ENCODE results near the gene PAX7. TPM values are rescaled to one million over a fixed set of nuclear protein-coding genes. Genes with fewer than 3 reads are reported as not detected.
"Not testable (repeated sequence)": the region's sequence is repeated elsewhere in the genome, so short reads cannot be mapped to it uniquely, and the experiment has no call there.

PAX7 gene
- total RNA-seq, 1 experiment from 2014 or later = not detected

- Histone ChIP-seq H3K36me3 (no peaks in the 10 kb centered on the region), H3K4me3 (no peak overlapping the region), H3K27me3 (replicated peaks) (no peaks in the 10 kb centered on the region; the same call in 1 of the 2 replicates), H3K9me3 (replicated peaks) (no peaks in the 10 kb centered on the region), H3K27ac (no peak overlapping the region), H3K4me1 (replicated peaks) (no peaks in the 10 kb centered on the region)
- no peak for DNase-seq (ENCODE audit: low read depth in 1 of 2, low spot score in 2 of 2)
Observed at GRCh38 chr1:18750600-18750999, 120.0 kb downstream of the PAX7 start.

- H3K27me3 ChIP-seq (replicated peaks) = no peaks in the 10 kb centered on the region; the same call in 1 of the 2 replicates
- H3K4me1 ChIP-seq (replicated peaks) = no peaks in the 10 kb centered on the region
- no peak overlapping the region for H3K27ac ChIP-seq
- no peak overlapping the region for H3K4me3 ChIP-seq
- no peak for DNase-seq (ENCODE audit: low read depth in 1 of 2, low spot score in 2 of 2)
- no peaks in the 10 kb centered on the region for H3K36me3 ChIP-seq
- no peaks in the 10 kb centered on the region for H3K9me3 ChIP-seq (replicated peaks)
Observed at GRCh38 chr1:18751425-18751824, 120.8 kb downstream of the PAX7 start.

DNA sequence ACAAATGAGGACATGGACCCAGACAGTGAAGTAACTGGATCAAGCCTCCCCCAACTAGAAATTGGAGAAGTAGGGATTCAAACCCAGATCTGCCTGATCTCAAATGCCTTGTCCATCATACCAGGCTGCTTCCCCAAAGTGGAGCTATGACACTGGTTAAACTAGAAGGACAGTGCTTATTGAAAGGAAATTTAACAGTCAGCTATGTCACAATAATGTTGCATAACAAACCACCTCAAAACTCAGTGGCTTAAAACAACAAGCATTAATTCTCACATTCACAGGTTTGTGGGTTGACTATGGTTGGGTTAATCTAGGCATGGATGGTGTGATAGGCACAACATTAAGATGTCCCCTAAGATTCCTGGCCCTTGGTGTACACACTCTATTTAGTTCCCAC is 121.8 kb downstream of the PAX7 start:
- Histone ChIP-seq H3K27ac (no peak overlapping the region), H3K9me3 (replicated peaks) (no peaks in the 10 kb centered on the region), H3K4me3 (no peak overlapping the region), H3K36me3 (no peaks in the 10 kb centered on the region), H3K27me3 (replicated peaks) (no peaks in the 10 kb centered on the region; the same call in 1 of the 2 replicates), H3K4me1 (replicated peaks) (no peaks in the 10 kb centered on the region)
- DNase-seq (ENCODE audit: low read depth in 1 of 2, low spot score in 2 of 2) = no peak

DNA sequence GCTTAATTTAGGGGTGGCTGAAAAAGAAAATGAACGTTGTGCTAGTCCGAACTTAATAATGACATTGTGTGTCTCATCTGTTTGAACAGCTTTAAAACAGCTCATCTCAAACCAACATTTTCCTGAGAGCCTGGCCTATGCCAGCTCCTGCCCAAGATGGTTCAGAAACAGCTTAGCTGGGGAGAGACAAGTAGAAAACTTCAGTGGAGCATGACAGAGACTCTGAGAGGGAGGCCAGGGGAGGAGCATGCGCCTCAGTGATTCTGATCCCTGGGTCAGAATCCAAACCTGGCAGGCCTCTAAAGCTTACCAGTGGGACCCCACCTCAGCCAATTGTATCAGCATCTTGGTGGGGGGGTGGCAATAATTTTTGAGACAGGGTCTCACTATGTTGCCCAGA is 129.5 kb downstream of the PAX7 start:
- no peaks in the 10 kb centered on the region for H3K36me3 ChIP-seq
- H3K4me1 ChIP-seq (replicated peaks) = no peaks in the 10 kb centered on the region
- peaks cover 26% of the 10 kb centered on the region; the same call in 1 of the 2 replicates for H3K27me3 ChIP-seq (replicated peaks)
- H3K4me3 ChIP-seq = no peak overlapping the region
- H3K9me3 ChIP-seq (replicated peaks) = no peaks in the 10 kb centered on the region
- no peak overlapping the region for H3K27ac ChIP-seq
- no peak for DNase-seq (ENCODE audit: low read depth in 1 of 2, low spot score in 2 of 2)

GRCh38 chr1:18761948-18762840 is 131.5 kb downstream of the PAX7 start:
- H3K36me3 ChIP-seq = no peaks in the 10 kb centered on the region
- DNase-seq (ENCODE audit: low read depth in 1 of 2, low spot score in 2 of 2) = no peak
- H3K27me3 ChIP-seq (replicated peaks) = peaks cover 38% of the 10 kb centered on the region
- no peaks in the 10 kb centered on the region for H3K4me1 ChIP-seq (replicated peaks)
- H3K9me3 ChIP-seq (replicated peaks) = no peaks in the 10 kb centered on the region
- H3K4me3 ChIP-seq = no peak overlapping the region
- no peak overlapping the region for H3K27ac ChIP-seq

DNA sequence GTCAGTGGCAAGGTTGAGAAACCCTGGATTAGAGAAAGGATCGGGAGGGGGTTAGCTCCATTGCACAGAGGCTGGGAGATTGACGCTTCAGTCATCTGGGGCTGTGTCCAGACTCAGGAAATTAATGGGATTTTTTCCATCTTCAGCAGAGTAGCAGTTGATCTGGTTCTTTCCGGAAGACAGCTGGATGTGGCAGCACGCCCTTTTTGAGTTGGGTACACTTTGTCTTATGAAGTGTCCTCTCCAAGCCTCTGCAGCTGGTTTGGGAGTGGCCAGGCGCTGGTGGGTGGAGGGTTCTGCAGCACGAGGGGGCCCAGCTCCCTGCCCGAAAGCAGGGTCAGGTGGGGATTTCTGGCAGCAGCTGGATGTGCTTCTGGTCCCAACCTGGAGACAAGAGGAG is 133.7 kb downstream of the PAX7 start:
- H3K9me3 ChIP-seq (replicated peaks) = no peaks in the 10 kb centered on the region
- no peaks in the 10 kb centered on the region for H3K36me3 ChIP-seq
- H3K27me3 ChIP-seq (replicated peaks) = peaks cover 52% of the 10 kb centered on the region
- DNase-seq (ENCODE audit: low read depth in 1 of 2, low spot score in 2 of 2) = no peak
- no peak overlapping the region for H3K4me3 ChIP-seq
- no peak overlapping the region for H3K27ac ChIP-seq
- no peaks in the 10 kb centered on the region for H3K4me1 ChIP-seq (replicated peaks)

- H3K36me3 ChIP-seq = no peaks in the 10 kb centered on the region
- H3K4me1 ChIP-seq (replicated peaks) = no peaks in the 10 kb centered on the region
- H3K9me3 ChIP-seq (replicated peaks) = no peaks in the 10 kb centered on the region
- H3K27ac ChIP-seq = no peak overlapping the region
- H3K4me3 ChIP-seq = no peak overlapping the region
- DNase-seq (ENCODE audit: low read depth in 1 of 2, low spot score in 2 of 2) = no peak
- H3K27me3 ChIP-seq (replicated peaks) = peaks cover 63% of the 10 kb centered on the region
Observed at GRCh38 chr1:18765725-18766124, 135.1 kb downstream of the PAX7 start.

GRCh38 chr1:18766328-18766727 is 135.7 kb downstream of the PAX7 start:
- H3K27me3 ChIP-seq (replicated peaks) = peaks cover 59% of the 10 kb centered on the region
- H3K4me1 ChIP-seq (replicated peaks) = no peaks in the 10 kb centered on the region
- no peak for DNase-seq (ENCODE audit: low read depth in 1 of 2, low spot score in 2 of 2)
- no peak overlapping the region for H3K27ac ChIP-seq
- no peaks in the 10 kb centered on the region for H3K9me3 ChIP-seq (replicated peaks)
- H3K36me3 ChIP-seq = no peaks in the 10 kb centered on the region
- H3K4me3 ChIP-seq = no peak overlapping the region

- not testable (repeated sequence) for H3K36me3 ChIP-seq; H3K4me3 ChIP-seq; H3K27ac ChIP-seq; H3K9me3 ChIP-seq (replicated peaks); H3K4me1 ChIP-seq (replicated peaks); DNase-seq (ENCODE audit: low read depth in 1 of 2, low spot score in 2 of 2)
- peaks cover 62% of the 10 kb centered on the region for H3K27me3 ChIP-seq (replicated peaks)
Observed at GRCh38 chr1:18767576-18767975, 136.9 kb downstream of the PAX7 start.

DNA sequence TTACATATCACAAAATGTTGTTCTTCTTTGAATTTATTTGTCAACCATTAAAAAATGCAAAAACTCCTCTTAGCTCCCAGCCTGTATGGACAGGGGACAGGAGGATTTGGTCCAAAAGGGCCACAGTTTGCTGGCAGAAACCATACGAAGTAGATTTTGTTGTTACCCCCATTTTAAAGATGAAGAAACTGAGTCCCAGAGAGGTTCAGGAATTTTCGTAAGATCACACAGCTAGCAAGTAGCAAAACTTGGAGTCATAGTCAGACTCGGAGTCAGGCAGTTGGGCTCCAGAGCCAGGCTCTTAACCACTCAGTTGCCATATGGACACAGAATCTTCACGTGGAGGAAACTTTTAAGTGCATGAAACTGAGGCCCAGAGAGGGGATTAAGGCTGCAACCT is 137.4 kb downstream of the PAX7 start:
- H3K4me1 ChIP-seq (replicated peaks) = no peaks in the 10 kb centered on the region
- peaks cover 64% of the 10 kb centered on the region for H3K27me3 ChIP-seq (replicated peaks)
- H3K27ac ChIP-seq = no peak overlapping the region
- no peaks in the 10 kb centered on the region for H3K36me3 ChIP-seq
- H3K4me3 ChIP-seq = no peak overlapping the region
- DNase-seq (ENCODE audit: low read depth in 1 of 2, low spot score in 2 of 2) = no peak
- no peaks in the 10 kb centered on the region for H3K9me3 ChIP-seq (replicated peaks)

GRCh38 chr1:18769140-18769539 is 138.5 kb downstream of the PAX7 start:
- Histone ChIP-seq H3K27me3 (replicated peaks) (peaks cover 58% of the 10 kb centered on the region), H3K27ac (no peak overlapping the region), H3K36me3 (no peaks in the 10 kb centered on the region), H3K4me1 (replicated peaks) (no peaks in the 10 kb centered on the region), H3K9me3 (replicated peaks) (no peaks in the 10 kb centered on the region), H3K4me3 (no peak overlapping the region)
- DNase-seq (ENCODE audit: low read depth in 1 of 2, low spot score in 2 of 2) = no peak

DNA sequence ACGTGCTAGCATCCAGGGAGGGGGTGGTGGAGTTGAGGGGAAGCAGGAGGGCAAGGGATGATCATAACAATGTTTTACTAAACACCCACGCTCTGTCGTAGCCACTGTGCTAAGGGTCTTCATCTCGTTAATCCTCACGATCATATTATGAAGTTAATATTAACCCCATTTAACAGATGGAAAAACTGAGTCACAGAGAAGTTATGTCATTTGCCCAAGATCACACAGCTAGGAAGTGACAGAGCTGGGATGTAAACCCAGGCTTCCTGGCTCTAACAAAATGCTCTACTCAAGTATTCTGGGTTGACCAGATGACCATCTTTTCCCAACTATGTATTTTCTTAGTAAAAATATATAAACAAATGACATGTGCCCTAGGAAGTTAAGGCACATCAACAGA is 140.2 kb downstream of the PAX7 start:
- H3K9me3 ChIP-seq (replicated peaks) = no peaks in the 10 kb centered on the region
- no peak overlapping the region for H3K4me3 ChIP-seq
- no peak for DNase-seq (ENCODE audit: low read depth in 1 of 2, low spot score in 2 of 2)
- H3K4me1 ChIP-seq (replicated peaks) = no peaks in the 10 kb centered on the region
- no peaks in the 10 kb centered on the region for H3K36me3 ChIP-seq
- peaks cover 56% of the 10 kb centered on the region for H3K27me3 ChIP-seq (replicated peaks)
- no peak overlapping the region for H3K27ac ChIP-seq

DNA sequence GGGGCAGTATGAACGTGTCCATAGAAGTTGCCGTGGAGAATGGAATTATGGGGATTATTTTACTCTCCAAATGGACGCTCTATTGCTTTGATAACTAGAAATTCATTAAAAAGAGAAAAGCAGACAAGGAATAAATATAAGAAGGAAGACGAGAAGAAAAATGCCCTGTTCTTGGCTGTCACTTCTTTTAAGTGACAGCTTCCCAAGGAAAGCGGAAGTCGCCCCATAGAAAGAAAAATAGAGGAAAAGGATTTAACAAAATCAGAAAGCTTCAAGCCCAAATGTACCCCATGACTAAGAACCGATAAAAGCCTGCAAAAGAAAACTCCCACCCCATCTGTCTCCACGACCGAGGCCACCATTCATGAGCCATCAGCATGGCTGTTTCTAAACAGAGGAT is 143.1 kb downstream of the PAX7 start:
- Histone ChIP-seq H3K4me3 (no peak overlapping the region), H3K9me3 (replicated peaks) (no peaks in the 10 kb centered on the region), H3K36me3 (no peaks in the 10 kb centered on the region), H3K27ac (no peak overlapping the region), H3K27me3 (replicated peaks) (peaks cover 47% of the 10 kb centered on the region), H3K4me1 (replicated peaks) (no peaks in the 10 kb centered on the region)
- DNase-seq (ENCODE audit: low read depth in 1 of 2, low spot score in 2 of 2) = no peak

- no peak for DNase-seq (ENCODE audit: low read depth in 1 of 2, low spot score in 2 of 2)
- H3K27ac ChIP-seq = no peak overlapping the region
- H3K36me3 ChIP-seq = no peaks in the 10 kb centered on the region
- no peak overlapping the region for H3K4me3 ChIP-seq
- H3K27me3 ChIP-seq (replicated peaks) = peaks cover 53% of the 10 kb centered on the region
- H3K4me1 ChIP-seq (replicated peaks) = no peaks in the 10 kb centered on the region
- H3K9me3 ChIP-seq (replicated peaks) = no peaks in the 10 kb centered on the region
Observed at GRCh38 chr1:18775341-18775740, 144.7 kb downstream of the PAX7 start.

DNA sequence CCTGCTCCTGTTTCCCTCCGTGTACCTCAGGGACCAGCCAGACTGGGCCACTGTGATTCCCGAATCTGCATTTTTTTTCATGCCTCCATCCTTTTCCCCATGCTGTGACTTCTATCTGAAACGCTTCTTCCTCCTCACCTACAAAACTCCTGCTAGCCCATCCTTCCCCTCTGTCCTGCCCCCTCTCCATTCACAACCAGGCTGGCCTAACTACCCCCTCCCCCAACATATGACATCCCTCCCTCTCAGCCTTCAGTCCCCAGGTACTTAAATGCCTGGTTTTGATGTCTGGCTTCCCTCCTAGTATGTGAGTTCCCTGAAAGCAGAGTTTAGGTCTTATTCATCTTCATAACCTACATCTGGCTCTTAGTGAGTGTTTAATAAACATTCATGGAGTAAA is 146.1 kb downstream of the PAX7 start:
- H3K27me3 ChIP-seq (replicated peaks) = peaks cover 56% of the 10 kb centered on the region
- no peak for DNase-seq (ENCODE audit: low read depth in 1 of 2, low spot score in 2 of 2)
- H3K36me3 ChIP-seq = no peaks in the 10 kb centered on the region
- no peak overlapping the region for H3K4me3 ChIP-seq
- no peak overlapping the region for H3K27ac ChIP-seq
- H3K9me3 ChIP-seq (replicated peaks) = no peaks in the 10 kb centered on the region
- H3K4me1 ChIP-seq (replicated peaks) = no peaks in the 10 kb centered on the region

All from SJSA1 (cell line).